GM21619 (cell line): ENCODE data around the gene RARS2.

Experiments used
- ATAC-seq: cut with Tn5 transposase; IDR thresholded peaks from one replicate; pipeline ENCODE4 v1.9.1; 2021; ENCODE audit not compliant: unreplicated experiment

RARS2 gene

GRCh38 chr6:87574237-87574804, 15.5 kb downstream of the RARS2 start:
- no peak for ATAC-seq

- ATAC-seq, result no peak
Measured at GRCh38 chr6:87573307-87574024, 16.3 kb downstream of the RARS2 start.

GRCh38 chr6:87572883-87573282, 16.9 kb downstream of the RARS2 start:
- ATAC-seq, result no peak

- ATAC-seq, result no peak
Measured at GRCh38 chr6:87572021-87572420, 17.8 kb downstream of the RARS2 start.

- no peak for ATAC-seq
Measured at GRCh38 chr6:87561017-87561416, 28.8 kb downstream of the RARS2 start.

- no peak for ATAC-seq
Measured at GRCh38 chr6:87558446-87558845, 31.3 kb downstream of the RARS2 start.

- ATAC-seq, result no peak
Measured at GRCh38 chr6:87555506-87555905, 34.3 kb downstream of the RARS2 start.

GRCh38 chr6:87553159-87553765, 36.5 kb downstream of the RARS2 start:
- ATAC-seq, result no peak

GRCh38 chr6:87551799-87552198, 38.0 kb downstream of the RARS2 start:
- no peak for ATAC-seq

- no peak for ATAC-seq
Measured at GRCh38 chr6:87544474-87544735, 45.4 kb downstream of the RARS2 start.

- ATAC-seq, result no peak
Measured at GRCh38 chr6:87543696-87544473, 45.9 kb downstream of the RARS2 start.

GRCh38 chr6:87541744-87542143, 48.0 kb downstream of the RARS2 start:
- no peak for ATAC-seq

GRCh38 chr6:87541041-87541440, 48.7 kb downstream of the RARS2 start:
- ATAC-seq, result no peak

- no peak for ATAC-seq
Measured at GRCh38 chr6:87540539-87540938, 49.2 kb downstream of the RARS2 start.

- no peak for ATAC-seq
Measured at GRCh38 chr6:87539554-87539953, 50.2 kb downstream of the RARS2 start.

GRCh38 chr6:87538510-87539260, 51.1 kb downstream of the RARS2 start:
- ATAC-seq, result no peak

- no peak for ATAC-seq
Measured at GRCh38 chr6:87534377-87535047, 55.3 kb downstream of the RARS2 start.

- ATAC-seq, result no peak
Measured at GRCh38 chr6:87529221-87529620, 60.6 kb downstream of the RARS2 start.

GRCh38 chr6:87522686-87523085, 67.1 kb downstream of the RARS2 start:
- ATAC-seq, result no peak

GRCh38 chr6:87518453-87518852, 71.3 kb downstream of the RARS2 start:
- ATAC-seq, result no peak

- ATAC-seq, result no peak
Measured at GRCh38 chr6:87514831-87515230, 75.0 kb downstream of the RARS2 start.
